ENCODE measurements around the gene AKAP7.

DNA sequence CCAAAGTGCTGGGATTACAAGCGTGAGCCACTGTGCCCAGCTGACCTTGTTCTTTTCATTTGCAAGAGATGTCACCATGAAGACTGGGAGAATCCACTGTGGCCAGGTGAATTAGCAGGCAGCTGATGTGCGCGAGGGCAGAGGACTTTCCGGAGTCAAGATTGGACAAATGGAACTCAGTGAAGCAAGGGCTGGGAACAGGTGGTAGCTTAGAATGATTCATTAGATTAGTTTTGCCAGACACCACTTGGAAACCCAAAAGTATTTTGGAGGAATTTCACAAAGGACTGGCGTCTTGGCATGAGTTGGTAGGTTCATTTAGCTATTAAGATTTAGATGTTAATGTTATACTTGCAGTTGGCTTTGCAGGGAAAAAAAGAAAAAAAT is 4.7 kb upstream of the AKAP7 start:
- no peak for TF ChIP-seq CTCF (IDR thresholded peaks at IDR 0.05)
- no peak for TF ChIP-seq POLR2A (IDR thresholded peaks at IDR 0.05)
- TF ChIP-seq POLR2AphosphoS5 (IDR thresholded peaks at IDR 0.05): no peak
